GM06990 (cell line): ENCODE results near the gene AIMP1.

Source experiments
- DNase-seq: peaks from one replicate; pipeline ENCODE4 v3.0.0-alpha.2; 2011; ENCODE audit not compliant: insufficient read length; ENCODE audit errors: extremely low read depth
- H3K27me3 ChIP-seq: replicated peaks from 2 replicates; pipeline ENCODE4 v1.6.0; 2011; ENCODE audit warnings: low read length; ENCODE audit not compliant: control insufficient read depth, insufficient read depth
- H3K36me3 ChIP-seq: 2 replicates; pipeline ENCODE4 v1.5.1; 2011; ENCODE audit warnings: low read length; ENCODE audit not compliant: control insufficient read depth, insufficient read depth
- H3K4me3 ChIP-seq: replicated peaks from 2 replicates; pipeline ENCODE4 v1.5.1; 2011; ENCODE audit warnings: low read depth, mild to moderate bottlenecking, control low read depth, low read length
- TF ChIP-seq, protein P1 (sequence below): IDR thresholded peaks from 2 replicates; pipeline ENCODE4 v1.5.1; 2011; ENCODE audit warnings: low read length, control low read depth, mild to moderate bottlenecking, inconsistent platforms; ENCODE audit not compliant: insufficient read depth, poor library complexity, severe bottlenecking

The AIMP1 gene

DNA sequence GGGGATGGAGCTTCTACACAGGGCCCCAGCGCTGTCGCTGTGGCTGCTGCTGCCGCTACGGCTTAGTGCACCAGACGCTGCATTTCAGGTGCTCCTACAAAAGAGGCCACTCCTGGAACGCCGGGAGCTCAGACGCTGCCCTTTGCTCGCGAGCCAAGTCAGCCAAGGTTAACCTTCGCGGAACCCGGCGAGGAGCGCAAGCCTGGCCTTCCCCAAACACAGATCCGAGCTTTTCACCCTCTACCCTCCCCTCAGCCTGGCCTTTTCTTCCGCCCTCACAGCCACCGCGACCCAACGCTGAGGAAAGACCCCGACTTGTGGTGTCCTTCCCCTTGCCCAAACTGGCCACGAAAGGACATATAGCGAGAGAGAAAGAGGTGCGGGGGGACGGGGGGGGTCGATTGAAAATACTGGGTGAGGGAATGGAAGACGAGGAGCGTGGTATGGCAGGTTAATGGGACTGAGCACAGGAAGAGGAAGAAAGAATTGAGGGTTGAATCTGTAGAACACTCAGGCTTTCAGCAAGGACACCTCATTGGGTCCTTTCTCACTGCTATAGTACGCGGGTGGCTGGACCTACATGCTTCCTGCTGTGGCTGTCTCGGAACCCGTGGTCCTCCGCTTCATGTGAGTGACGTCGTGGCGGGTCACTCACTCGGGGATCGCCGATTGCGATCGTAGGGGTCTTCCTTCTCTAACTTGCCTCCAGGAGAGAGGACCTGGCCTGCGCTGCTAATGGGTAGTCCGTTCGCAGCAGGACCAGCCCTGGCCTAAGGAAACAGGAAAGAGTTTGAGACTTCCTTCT, at the start of gene AIMP1, which contains the start of gene TBCK:
Gene AIMP1 (plus strand): TSS at position 583 of the 805 bp plus-strand sequence. CDS start 8,460 bp downstream, outside the sequence.
Gene TBCK (minus strand): TSS at position 242 of the 805 bp plus-strand sequence. CDS start 7,249 bp downstream, outside the sequence.
- TF ChIP-seq, protein P1, sequence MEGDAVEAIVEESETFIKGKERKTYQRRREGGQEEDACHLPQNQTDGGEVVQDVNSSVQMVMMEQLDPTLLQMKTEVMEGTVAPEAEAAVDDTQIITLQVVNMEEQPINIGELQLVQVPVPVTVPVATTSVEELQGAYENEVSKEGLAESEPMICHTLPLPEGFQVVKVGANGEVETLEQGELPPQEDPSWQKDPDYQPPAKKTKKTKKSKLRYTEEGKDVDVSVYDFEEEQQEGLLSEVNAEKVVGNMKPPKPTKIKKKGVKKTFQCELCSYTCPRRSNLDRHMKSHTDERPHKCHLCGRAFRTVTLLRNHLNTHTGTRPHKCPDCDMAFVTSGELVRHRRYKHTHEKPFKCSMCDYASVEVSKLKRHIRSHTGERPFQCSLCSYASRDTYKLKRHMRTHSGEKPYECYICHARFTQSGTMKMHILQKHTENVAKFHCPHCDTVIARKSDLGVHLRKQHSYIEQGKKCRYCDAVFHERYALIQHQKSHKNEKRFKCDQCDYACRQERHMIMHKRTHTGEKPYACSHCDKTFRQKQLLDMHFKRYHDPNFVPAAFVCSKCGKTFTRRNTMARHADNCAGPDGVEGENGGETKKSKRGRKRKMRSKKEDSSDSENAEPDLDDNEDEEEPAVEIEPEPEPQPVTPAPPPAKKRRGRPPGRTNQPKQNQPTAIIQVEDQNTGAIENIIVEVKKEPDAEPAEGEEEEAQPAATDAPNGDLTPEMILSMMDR, result no peak
- Histone ChIP-seq H3K4me3 (peak within 1 kb of the TSS; percentile 83), H3K36me3 (no peaks in the 10 kb centered on the region), H3K27me3 (no peaks in the 10 kb centered on the region)
- peak; percentile 89 for DNase-seq

DNA sequence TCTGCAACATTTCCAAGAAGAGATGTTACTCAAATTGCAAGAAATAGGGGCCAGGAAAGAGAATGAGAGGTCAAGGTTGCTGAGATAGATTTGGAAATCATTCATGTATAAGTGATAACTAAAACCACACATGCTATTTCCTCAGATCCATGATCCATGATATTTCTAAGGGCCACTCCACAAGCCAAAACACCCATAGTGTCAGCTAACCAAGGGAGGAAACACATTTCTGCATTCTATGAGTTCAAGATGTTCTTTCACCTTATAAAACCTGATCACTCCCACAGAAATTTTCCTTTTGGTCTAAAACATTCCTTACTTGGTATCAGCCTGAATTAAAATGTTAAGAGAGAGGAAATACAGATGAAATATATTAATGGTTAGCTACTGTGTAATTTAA, 47.6 kb upstream of the AIMP1 start:
- Histone ChIP-seq H3K36me3 (no peaks in the 10 kb centered on the region), H3K27me3 (no peaks in the 10 kb centered on the region), H3K4me3 (no peak overlapping the region)
- TF ChIP-seq, protein P1, result no peak
- no peak for DNase-seq

DNA sequence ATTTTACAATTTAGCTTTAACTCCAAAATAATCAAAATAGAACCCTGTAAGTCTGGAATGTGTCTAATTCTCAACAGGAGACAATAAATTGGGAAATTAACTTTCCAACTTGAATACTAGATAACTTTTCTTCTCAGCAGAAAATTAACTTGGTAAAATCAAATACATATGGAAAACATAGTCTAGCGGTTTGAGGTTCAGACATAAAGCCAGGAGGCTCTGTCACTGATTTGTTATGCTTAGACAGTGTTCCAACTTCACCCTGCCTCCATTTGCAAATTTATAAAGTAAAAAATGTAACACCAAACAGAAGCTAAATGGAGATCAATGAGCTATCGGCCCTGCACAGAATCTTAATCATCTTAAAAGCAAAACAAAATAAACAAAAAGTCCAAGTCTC, 46.6 kb upstream of the AIMP1 start:
- H3K4me3 ChIP-seq, result no peak overlapping the region
- TF ChIP-seq, protein P1, result no peak
- no peaks in the 10 kb centered on the region for H3K27me3 ChIP-seq
- no peak for DNase-seq
- H3K36me3 ChIP-seq, result no peaks in the 10 kb centered on the region

DNA sequence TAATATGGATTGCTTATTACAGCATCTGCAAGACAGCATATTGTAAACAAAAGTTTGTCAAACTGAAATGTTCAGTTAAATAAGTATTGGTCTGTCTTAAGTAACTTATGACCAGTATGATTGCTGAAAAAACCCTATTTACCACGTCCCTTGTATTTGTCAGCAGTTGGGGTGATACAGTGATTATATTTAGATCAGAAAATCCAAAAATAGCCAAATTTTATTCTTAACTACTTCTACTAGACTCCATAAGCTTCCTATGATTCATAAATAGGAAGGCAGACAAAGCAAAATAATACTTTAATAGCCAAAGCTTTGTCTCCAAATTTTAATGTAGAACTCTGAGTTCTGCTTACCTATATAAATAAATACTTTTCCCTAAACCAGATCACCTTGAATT, 45.6 kb upstream of the AIMP1 start:
- Histone ChIP-seq H3K4me3 (no peak overlapping the region), H3K36me3 (no peaks in the 10 kb centered on the region), H3K27me3 (no peaks in the 10 kb centered on the region)
- TF ChIP-seq, protein P1, result no peak
- no peak for DNase-seq

DNA sequence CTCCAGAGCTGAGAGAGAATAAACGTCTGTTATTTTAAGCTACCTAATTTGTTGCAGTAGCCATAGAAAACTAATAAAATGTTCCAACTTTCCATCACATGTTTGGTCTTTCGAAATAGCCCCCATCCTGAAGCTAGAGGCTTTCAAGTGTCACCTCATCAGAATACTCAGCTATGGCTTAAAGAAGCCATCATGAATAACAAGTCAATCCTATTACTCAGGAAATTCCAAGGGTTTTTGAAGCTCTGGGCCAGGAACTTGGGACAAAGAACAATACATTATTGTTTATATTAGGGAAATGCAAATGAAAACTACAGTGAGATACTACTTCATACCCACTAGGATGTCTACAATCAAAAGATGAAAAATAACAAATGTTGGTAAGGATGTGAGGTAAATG, 42.5 kb upstream of the AIMP1 start:
- TF ChIP-seq, protein P1, result no peak
- H3K27me3 ChIP-seq, result no peaks in the 10 kb centered on the region
- DNase-seq, result no peak
- no peak overlapping the region for H3K4me3 ChIP-seq
- H3K36me3 ChIP-seq, result no peaks in the 10 kb centered on the region
